Skeletal muscle tissue (tissue), 4 donors: ENCODE results near the gene DHX9. TPM values are rescaled to one million over a fixed set of nuclear protein-coding genes. Genes with fewer than 3 reads are reported as not detected.

ENCODE experiments used
- H3K27ac ChIP-seq: one replicate; pipeline ENCODE4 v1.7.0; 2013; ENCODE audit warnings: mild to moderate bottlenecking, low read depth, low read length, inconsistent platforms
- H3K27me3 ChIP-seq, 3 donors: one replicate each; pipeline ENCODE4 v1.7.0; 2013; ENCODE audit warnings: low read length in 3 of 3; ENCODE audit not compliant: control insufficient read depth in 3 of 3, insufficient read depth in 3 of 3
- H3K36me3 ChIP-seq, 3 donors: one replicate each; pipeline ENCODE4 v1.7.0; 2013; ENCODE audit warnings: low read length in 3 of 3; ENCODE audit not compliant: control insufficient read depth in 3 of 3, insufficient read depth in 3 of 3
- H3K4me1 ChIP-seq, 3 donors: one replicate each; pipeline ENCODE4 v1.7.0; 2013; ENCODE audit warnings: low read length in 3 of 3, mild to moderate bottlenecking in 3 of 3; ENCODE audit not compliant: control insufficient read depth in 3 of 3, insufficient read depth in 3 of 3
- H3K4me3 ChIP-seq, 3 donors: one replicate each; pipeline ENCODE4 v1.7.0; 2013; ENCODE audit warnings: low read length in 3 of 3
- H3K9ac ChIP-seq, 3 donors: one replicate each; pipeline ENCODE4 v1.7.0; 2013; ENCODE audit warnings: low read length in 3 of 3, mild to moderate bottlenecking in 3 of 3, moderate library complexity in 2 of 3, low read depth in 1 of 3
- H3K9me3 ChIP-seq, 3 donors: one replicate each; pipeline ENCODE4 v1.7.0; 2013; ENCODE audit warnings: low read length in 3 of 3; ENCODE audit not compliant: control insufficient read depth in 3 of 3
- total RNA-seq: library from RNA; depleted of rRNA; stranded (reverse); fragments of >200 nt; gene quantifications from one replicate; pipeline ENCODE4 v1.2.3, GENCODE V29; 2014
- donor health status: Osteomylitis.

DHX9 gene
- total RNA-seq, result 142 TPM

- peaks cover 2 to 7% (median 6%) of the 10 kb centered on the region in 3 donors for H3K36me3 ChIP-seq
- no peaks in the 10 kb centered on the region for H3K27me3 ChIP-seq
- H3K9ac ChIP-seq, result peak within 1 kb of the TSS; percentile 78 to 90 (median 89)
- H3K9me3 ChIP-seq, result no peaks in the 10 kb centered on the region
- peak within 1 kb of the TSS; percentile 87 for H3K27ac ChIP-seq
- H3K4me1 ChIP-seq, result peaks cover 16 to 25% (median 17%) of the 10 kb centered on the region in 3 donors
- H3K4me3 ChIP-seq, result peak within 1 kb of the TSS; percentile 85 to 97 (median 90)
Measured at GRCh38 chr1:182839209-182840066, at the start of gene DHX9. Gene DHX9, plus strand, starts transcription at chr1:182839347. Its CDS starts 3,220 bp downstream, at chr1:182842567.

- Histone ChIP-seq H3K4me3 (no peak overlapping the region), H3K9me3 (no peaks in the 10 kb centered on the region), H3K27ac (peak overlapping the region; percentile 1), H3K27me3 (no peaks in the 10 kb centered on the region), H3K4me1 (peaks cover 4 to 10% (median 8%) of the 10 kb centered on the region in 3 donors), H3K9ac (no peak overlapping the region), H3K36me3 (peaks cover 5 to 25% (median 5%) of the 10 kb centered on the region in 3 donors)
Measured at GRCh38 chr1:182791281-182792179, 47.6 kb upstream of the DHX9 start.

GRCh38 chr1:182794091-182794490 is 45.1 kb upstream of the DHX9 start:
- Histone ChIP-seq H3K36me3 (peaks cover 5 to 25% (median 9%) of the 10 kb centered on the region in 3 donors), H3K27me3 (no peaks in the 10 kb centered on the region), H3K9me3 (no peaks in the 10 kb centered on the region), H3K4me1 (peaks cover 4 to 7% (median 5%) of the 10 kb centered on the region in 3 donors), H3K9ac (no peak overlapping the region), H3K27ac (peak overlapping the region; percentile 32), H3K4me3 (no peak overlapping the region)

GRCh38 chr1:182794676-182795201 is 44.4 kb upstream of the DHX9 start:
- Histone ChIP-seq H3K4me3 (no peak overlapping the region), H3K9me3 (no peaks in the 10 kb centered on the region), H3K36me3 (peaks cover 5 to 25% (median 9%) of the 10 kb centered on the region in 3 donors), H3K27ac (peak overlapping the region; percentile 32), H3K4me1 (peaks cover 2 to 4% (median 3%) of the 10 kb centered on the region in 3 donors), H3K27me3 (no peaks in the 10 kb centered on the region), H3K9ac (no peak overlapping the region)

GRCh38 chr1:182795563-182796228 is 43.5 kb upstream of the DHX9 start:
- H3K9ac ChIP-seq, result no peak overlapping the region
- H3K4me1 ChIP-seq, result no peaks in the 10 kb centered on the region
- no peak overlapping the region for H3K4me3 ChIP-seq
- no peaks in the 10 kb centered on the region for H3K27me3 ChIP-seq
- H3K27ac ChIP-seq, result no peak overlapping the region
- H3K9me3 ChIP-seq, result no peaks in the 10 kb centered on the region
- peaks cover 5 to 25% (median 9%) of the 10 kb centered on the region in 3 donors for H3K36me3 ChIP-seq

- H3K4me1 ChIP-seq, result no peaks in the 10 kb centered on the region
- peaks cover 7 to 18% (median 16%) of the 10 kb centered on the region in 3 donors for H3K36me3 ChIP-seq
- no peaks in the 10 kb centered on the region for H3K9me3 ChIP-seq
- no peak overlapping the region for H3K9ac ChIP-seq
- no peaks in the 10 kb centered on the region for H3K27me3 ChIP-seq
- no peak overlapping the region for H3K27ac ChIP-seq
- H3K4me3 ChIP-seq, result no peak overlapping the region
Measured at GRCh38 chr1:182802006-182802803, 36.9 kb upstream of the DHX9 start.

- Histone ChIP-seq H3K27me3 (no peaks in the 10 kb centered on the region), H3K27ac (no peak overlapping the region), H3K9ac (no peak overlapping the region), H3K4me1 (no peaks in the 10 kb centered on the region), H3K4me3 (no peak overlapping the region), H3K9me3 (no peaks in the 10 kb centered on the region), H3K36me3 (peaks cover 7 to 19% (median 19%) of the 10 kb centered on the region in 3 donors)
Measured at GRCh38 chr1:182803846-182804245, 35.3 kb upstream of the DHX9 start.

GRCh38 chr1:182806015-182806678 is 33.0 kb upstream of the DHX9 start:
- Histone ChIP-seq H3K4me1 (no peaks in the 10 kb centered on the region), H3K27me3 (no peaks in the 10 kb centered on the region), H3K9ac (no peak overlapping the region), H3K9me3 (no peaks in the 10 kb centered on the region), H3K27ac (no peak overlapping the region), H3K36me3 (peaks cover 7 to 19% (median 19%) of the 10 kb centered on the region in 3 donors), H3K4me3 (no peak overlapping the region)
